ENCODE data around the gene MT1HL1.

DNA sequence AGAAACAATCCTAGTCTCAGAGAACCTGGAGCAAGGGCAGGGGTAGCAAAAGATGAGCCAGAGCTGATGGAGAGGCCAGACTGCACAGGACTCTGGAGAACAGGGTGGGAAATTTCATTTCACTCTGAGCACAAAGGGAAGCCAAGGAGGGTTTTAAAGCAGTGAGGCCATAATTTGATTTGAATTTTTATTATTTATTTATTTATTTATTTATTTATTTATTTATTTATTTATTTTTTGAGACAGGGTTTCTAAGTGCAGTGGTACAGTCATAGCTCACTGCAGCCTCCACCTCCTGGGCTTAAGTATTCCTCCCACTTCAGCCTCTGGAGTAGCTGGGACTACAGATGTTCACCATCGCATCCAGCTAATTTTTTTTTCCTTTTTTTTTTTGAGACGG, 45.1 kb downstream of the MT1HL1 start:
- TF ChIP-seq FOXJ3 (CRISPR knock-in tag; IDR thresholded peaks at IDR 0.05) (no peak), JUND (IDR thresholded peaks at IDR 0.05) (no peak), GABPA (IDR thresholded peaks at IDR 0.05; ENCODE audit: low read depth) (no peak), TEAD4 (IDR thresholded peaks at IDR 0.05; ENCODE audit: borderline replicate concordance, insufficient read depth) (no peak)
- TF ChIP-seq, protein P1, sequence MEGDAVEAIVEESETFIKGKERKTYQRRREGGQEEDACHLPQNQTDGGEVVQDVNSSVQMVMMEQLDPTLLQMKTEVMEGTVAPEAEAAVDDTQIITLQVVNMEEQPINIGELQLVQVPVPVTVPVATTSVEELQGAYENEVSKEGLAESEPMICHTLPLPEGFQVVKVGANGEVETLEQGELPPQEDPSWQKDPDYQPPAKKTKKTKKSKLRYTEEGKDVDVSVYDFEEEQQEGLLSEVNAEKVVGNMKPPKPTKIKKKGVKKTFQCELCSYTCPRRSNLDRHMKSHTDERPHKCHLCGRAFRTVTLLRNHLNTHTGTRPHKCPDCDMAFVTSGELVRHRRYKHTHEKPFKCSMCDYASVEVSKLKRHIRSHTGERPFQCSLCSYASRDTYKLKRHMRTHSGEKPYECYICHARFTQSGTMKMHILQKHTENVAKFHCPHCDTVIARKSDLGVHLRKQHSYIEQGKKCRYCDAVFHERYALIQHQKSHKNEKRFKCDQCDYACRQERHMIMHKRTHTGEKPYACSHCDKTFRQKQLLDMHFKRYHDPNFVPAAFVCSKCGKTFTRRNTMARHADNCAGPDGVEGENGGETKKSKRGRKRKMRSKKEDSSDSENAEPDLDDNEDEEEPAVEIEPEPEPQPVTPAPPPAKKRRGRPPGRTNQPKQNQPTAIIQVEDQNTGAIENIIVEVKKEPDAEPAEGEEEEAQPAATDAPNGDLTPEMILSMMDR (IDR thresholded peaks at IDR 0.05), result no peak
- TF ChIP-seq, protein P2, sequence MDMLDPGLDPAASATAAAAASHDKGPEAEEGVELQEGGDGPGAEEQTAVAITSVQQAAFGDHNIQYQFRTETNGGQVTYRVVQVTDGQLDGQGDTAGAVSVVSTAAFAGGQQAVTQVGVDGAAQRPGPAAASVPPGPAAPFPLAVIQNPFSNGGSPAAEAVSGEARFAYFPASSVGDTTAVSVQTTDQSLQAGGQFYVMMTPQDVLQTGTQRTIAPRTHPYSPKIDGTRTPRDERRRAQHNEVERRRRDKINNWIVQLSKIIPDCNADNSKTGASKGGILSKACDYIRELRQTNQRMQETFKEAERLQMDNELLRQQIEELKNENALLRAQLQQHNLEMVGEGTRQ (IDR thresholded peaks at IDR 0.05; ENCODE audit: borderline replicate concordance, low read depth, low read length), result no peak
- TF ChIP-seq, protein P3, sequence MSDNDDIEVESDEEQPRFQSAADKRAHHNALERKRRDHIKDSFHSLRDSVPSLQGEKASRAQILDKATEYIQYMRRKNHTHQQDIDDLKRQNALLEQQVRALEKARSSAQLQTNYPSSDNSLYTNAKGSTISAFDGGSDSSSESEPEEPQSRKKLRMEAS (IDR thresholded peaks at IDR 0.05; ENCODE audit: low read depth), result no peak
